SU-DHL-6 (cell line): ENCODE measurements around the gene BID.

Source experiments
- H2AFZ ChIP-seq: fragments of 200-600 bp; sonication (generic); 2 replicates; pipeline ENCODE4 v1.6.1; 2014; ENCODE audit warnings: low read depth, mild to moderate bottlenecking, moderate library complexity, mixed read lengths, antibody characterized with exemption, low read length; ENCODE audit not compliant: severe bottlenecking
- H3F3A ChIP-seq: fragments of 200-600 bp; shearing (Covaris generic); 2 replicates; pipeline ENCODE4 v1.6.0; 2016; ENCODE audit warnings: antibody characterized with exemption, mild to moderate bottlenecking; ENCODE audit not compliant: insufficient read depth
- H3K27ac ChIP-seq: fragments of 200-600 bp; sonication (generic); 2 replicates; pipeline ENCODE4 v1.5.1; 2016; ENCODE audit warnings: low read depth, mild to moderate bottlenecking, low read length, moderate library complexity, mixed read lengths
- H3K27me3 ChIP-seq: fragments of 200-600 bp; sonication (generic), shearing (Covaris generic); 2 replicates; pipeline ENCODE4 v1.6.0; 2014; ENCODE audit warnings: mild to moderate bottlenecking, low read length
- H3K36me3 ChIP-seq: fragments of 200-600 bp; sonication (generic); 2 replicates; pipeline ENCODE4 v1.6.1; 2014; ENCODE audit warnings: mild to moderate bottlenecking, low read length, mixed read lengths
- H3K4me2 ChIP-seq: fragments of 300-600, 200-600 bp; shearing (Covaris generic), sonication (generic); 2 replicates; pipeline ENCODE4 v1.6.0; 2014; ENCODE audit warnings: low read length, low read depth, mild to moderate bottlenecking; ENCODE audit not compliant: poor library complexity, severe bottlenecking
- H3K4me3 ChIP-seq: fragments of 200-600 bp; sonication (generic); 2 replicates; pipeline ENCODE4 v1.5.1; 2014; ENCODE audit warnings: antibody characterized with exemption, low read length, mild to moderate bottlenecking, mixed read lengths; ENCODE audit not compliant: insufficient read depth, poor library complexity, severe bottlenecking
- H3K79me2 ChIP-seq: fragments of 200-600 bp; sonication (generic); 2 replicates; pipeline ENCODE4 v1.6.1; 2014; ENCODE audit warnings: mild to moderate bottlenecking, low read length, moderate library complexity; ENCODE audit not compliant: insufficient read depth
- H3K9ac ChIP-seq: fragments of 200-600 bp; sonication (generic); 2 replicates; pipeline ENCODE4 v1.7.0; 2014; ENCODE audit warnings: mild to moderate bottlenecking, low read length
- H3K9me2 ChIP-seq: fragments of 200-600 bp; sonication (generic); replicated peaks from 2 replicates; pipeline ENCODE4 v1.6.1; 2014; ENCODE audit warnings: low read length; ENCODE audit not compliant: insufficient read depth
- H3K9me3 ChIP-seq: fragments of 200-600 bp; sonication (generic); 2 replicates; pipeline ENCODE4 v1.6.1; 2014; ENCODE audit warnings: low read length, mixed read lengths; ENCODE audit not compliant: insufficient read depth
- H4K20me1 ChIP-seq: fragments of 200-600 bp; sonication (generic); 2 replicates; pipeline ENCODE4 v1.6.1; 2014; ENCODE audit warnings: low read depth, mild to moderate bottlenecking, antibody characterized with exemption, low read length, moderate library complexity, mixed read lengths
- EZH2phosphoT487 ChIP-seq: fragments of 200-600 bp; sonication (generic), shearing (Covaris generic); conservative IDR thresholded peaks from 2 replicates; pipeline ENCODE4 v1.6.1; 2018; ENCODE audit warnings: mild to moderate bottlenecking, antibody characterized with exemption, low read length, moderate library complexity, mixed read lengths
- TF ChIP-seq, protein P1 (sequence below): fragments of 200-600 bp; sonication (generic); IDR thresholded peaks from one replicate; pipeline ENCODE4 v1.5.1; 2017; ENCODE audit warnings: antibody characterized with exemption, mild to moderate bottlenecking, low read length, moderate library complexity; ENCODE audit not compliant: insufficient read depth, poor library complexity, severe bottlenecking

BID gene

DNA sequence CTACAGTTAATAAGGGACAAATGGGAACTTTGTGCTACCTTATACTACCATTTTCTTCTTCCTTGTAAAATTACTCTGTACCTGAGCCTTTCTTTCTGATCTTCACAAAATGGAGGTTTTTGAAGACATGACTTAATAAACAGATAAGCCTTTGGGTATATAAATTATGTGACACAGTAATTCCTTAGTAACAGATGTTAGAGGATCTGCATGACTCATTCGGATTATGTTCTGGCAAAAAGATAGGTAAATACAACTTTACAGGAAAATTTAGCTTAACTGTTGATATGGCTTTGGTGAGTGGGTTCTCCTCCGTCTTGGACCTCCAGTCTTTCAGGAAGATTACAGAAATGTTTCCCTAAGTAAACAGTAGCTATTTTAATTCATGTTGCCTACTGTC is 61.8 kb downstream of the BID start:
- H3K27ac ChIP-seq, result no peak overlapping the region
- H3K4me2 ChIP-seq, result no peak overlapping the region
- no peaks in the 10 kb centered on the region for H4K20me1 ChIP-seq
- no peaks in the 10 kb centered on the region for H3K9me3 ChIP-seq
- H2AFZ ChIP-seq, result no peak overlapping the region
- no peak overlapping the region for H3K4me3 ChIP-seq
- H3K9ac ChIP-seq, result no peak overlapping the region
- H3K36me3 ChIP-seq, result no peaks in the 10 kb centered on the region
- H3F3A ChIP-seq, result no peaks in the 10 kb centered on the region
- no peaks in the 10 kb centered on the region for H3K79me2 ChIP-seq
- no peaks in the 10 kb centered on the region for H3K27me3 ChIP-seq
- H3K9me2 ChIP-seq, result no peaks in the 10 kb centered on the region
- TF ChIP-seq, protein P1, sequence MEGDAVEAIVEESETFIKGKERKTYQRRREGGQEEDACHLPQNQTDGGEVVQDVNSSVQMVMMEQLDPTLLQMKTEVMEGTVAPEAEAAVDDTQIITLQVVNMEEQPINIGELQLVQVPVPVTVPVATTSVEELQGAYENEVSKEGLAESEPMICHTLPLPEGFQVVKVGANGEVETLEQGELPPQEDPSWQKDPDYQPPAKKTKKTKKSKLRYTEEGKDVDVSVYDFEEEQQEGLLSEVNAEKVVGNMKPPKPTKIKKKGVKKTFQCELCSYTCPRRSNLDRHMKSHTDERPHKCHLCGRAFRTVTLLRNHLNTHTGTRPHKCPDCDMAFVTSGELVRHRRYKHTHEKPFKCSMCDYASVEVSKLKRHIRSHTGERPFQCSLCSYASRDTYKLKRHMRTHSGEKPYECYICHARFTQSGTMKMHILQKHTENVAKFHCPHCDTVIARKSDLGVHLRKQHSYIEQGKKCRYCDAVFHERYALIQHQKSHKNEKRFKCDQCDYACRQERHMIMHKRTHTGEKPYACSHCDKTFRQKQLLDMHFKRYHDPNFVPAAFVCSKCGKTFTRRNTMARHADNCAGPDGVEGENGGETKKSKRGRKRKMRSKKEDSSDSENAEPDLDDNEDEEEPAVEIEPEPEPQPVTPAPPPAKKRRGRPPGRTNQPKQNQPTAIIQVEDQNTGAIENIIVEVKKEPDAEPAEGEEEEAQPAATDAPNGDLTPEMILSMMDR, result no peak
- TF ChIP-seq EZH2phosphoT487, result no peak

DNA sequence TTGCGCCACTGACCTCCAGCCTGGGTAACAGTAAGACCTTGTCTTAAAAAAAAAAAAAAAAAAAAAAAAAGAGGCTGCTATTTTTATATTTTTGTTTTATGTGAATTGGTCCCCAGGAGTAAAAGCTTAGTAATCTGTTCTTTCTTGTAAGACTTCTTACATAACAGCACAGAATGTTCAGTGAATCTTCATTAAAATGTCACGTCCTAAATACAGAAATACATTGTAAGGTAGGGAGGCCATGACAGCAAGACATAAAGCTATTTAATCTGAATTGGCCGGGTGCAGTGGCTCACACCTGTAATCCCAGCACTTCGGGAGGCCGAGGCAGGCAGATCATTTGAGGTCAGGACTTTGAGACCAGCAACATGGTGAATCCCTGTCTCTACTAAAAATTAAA is 64.2 kb downstream of the BID start:
- H3F3A ChIP-seq, result no peaks in the 10 kb centered on the region
- no peak overlapping the region for H3K27ac ChIP-seq
- no peaks in the 10 kb centered on the region for H3K79me2 ChIP-seq
- H3K9ac ChIP-seq, result no peak overlapping the region
- no peaks in the 10 kb centered on the region for H3K9me3 ChIP-seq
- no peak overlapping the region for H3K4me3 ChIP-seq
- no peaks in the 10 kb centered on the region for H3K27me3 ChIP-seq
- H3K4me2 ChIP-seq, result no peak overlapping the region
- H3K9me2 ChIP-seq, result no peaks in the 10 kb centered on the region
- no peaks in the 10 kb centered on the region for H4K20me1 ChIP-seq
- no peaks in the 10 kb centered on the region for H3K36me3 ChIP-seq
- H2AFZ ChIP-seq, result no peak overlapping the region
- TF ChIP-seq EZH2phosphoT487, result no peak
- TF ChIP-seq, protein P1, result no peak

DNA sequence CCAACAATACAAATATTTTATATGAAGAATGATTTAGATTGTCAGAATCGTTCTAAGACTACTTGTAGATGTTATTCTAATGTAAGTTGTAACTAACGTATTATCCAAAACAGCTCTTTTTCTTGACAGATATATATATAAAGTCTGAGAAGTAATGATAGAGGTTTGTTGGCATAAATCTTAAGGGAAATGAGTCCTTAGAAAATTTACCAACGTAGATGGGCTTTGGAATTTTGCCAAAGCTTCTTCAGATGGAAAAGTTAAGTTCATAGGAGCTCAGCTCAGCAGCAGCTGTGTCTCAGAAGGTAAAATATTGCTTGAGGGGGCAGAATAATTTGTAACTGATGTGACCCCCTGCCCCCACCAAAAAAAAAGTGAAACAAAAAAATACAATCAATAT is 66.7 kb downstream of the BID start:
- Histone ChIP-seq H3K79me2 (no peaks in the 10 kb centered on the region), H4K20me1 (no peaks in the 10 kb centered on the region), H3K27me3 (no peaks in the 10 kb centered on the region), H3K4me3 (no peak overlapping the region), H3K9ac (no peak overlapping the region), H3F3A (no peaks in the 10 kb centered on the region), H3K27ac (no peak overlapping the region), H3K9me3 (no peaks in the 10 kb centered on the region), H3K4me2 (no peak overlapping the region), H3K9me2 (no peaks in the 10 kb centered on the region), H3K36me3 (no peaks in the 10 kb centered on the region), H2AFZ (no peak overlapping the region)
- TF ChIP-seq, protein P1, result no peak
- TF ChIP-seq EZH2phosphoT487, result no peak

DNA sequence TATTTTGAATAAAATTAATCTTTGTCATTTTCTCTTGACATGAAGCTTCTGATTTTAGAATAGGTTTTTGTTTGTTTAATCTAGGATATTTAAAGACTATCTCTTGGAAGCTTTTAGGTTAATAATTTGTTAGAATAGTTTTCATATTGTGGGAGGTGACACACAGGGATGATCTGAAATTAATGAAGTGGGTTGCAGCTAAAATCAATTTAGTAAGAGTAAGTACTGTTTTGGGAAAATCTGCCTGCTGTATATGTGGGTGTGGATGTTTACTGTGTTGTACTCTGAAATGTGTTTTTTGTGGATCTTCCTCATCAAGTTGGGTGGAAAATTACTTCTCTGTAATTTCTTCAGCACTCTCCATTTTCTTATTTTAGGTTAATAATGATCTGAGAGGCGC is 67.3 kb downstream of the BID start:
- no peaks in the 10 kb centered on the region for H3K36me3 ChIP-seq
- no peaks in the 10 kb centered on the region for H3K27me3 ChIP-seq
- no peak overlapping the region for H3K27ac ChIP-seq
- no peaks in the 10 kb centered on the region for H3K9me2 ChIP-seq
- H3K4me2 ChIP-seq, result no peak overlapping the region
- no peak overlapping the region for H3K4me3 ChIP-seq
- no peaks in the 10 kb centered on the region for H3F3A ChIP-seq
- no peaks in the 10 kb centered on the region for H3K9me3 ChIP-seq
- no peak overlapping the region for H2AFZ ChIP-seq
- H3K79me2 ChIP-seq, result no peaks in the 10 kb centered on the region
- TF ChIP-seq, protein P1, result no peak
- TF ChIP-seq EZH2phosphoT487, result no peak
- H4K20me1 ChIP-seq, result no peaks in the 10 kb centered on the region
- H3K9ac ChIP-seq, result no peak overlapping the region
